HEK293 (cell line): ENCODE measurements around the gene AKR7A2.
A peak's percentile ranks its signal among the peaks of the same experiment; 100 is the strongest.

Source experiments
- AEBP2 ChIP-seq: fragments of 450-650 bp; formaldehyde crosslinking; IDR thresholded peaks from 2 replicates; pipeline ENCODE4 v1.5.1; 2016; ENCODE audit warnings: missing biosample characterization, missing genetic modification characterization, borderline replicate concordance
- HOXC10 ChIP-seq: sonication (generic); formaldehyde crosslinking; IDR thresholded peaks from 2 replicates; pipeline ENCODE4 v1.8.1; 2023; ENCODE audit warnings: mild to moderate bottlenecking, missing genetic modification reagents
- KLF1 ChIP-seq: fragments of 450-650 bp; formaldehyde crosslinking; IDR thresholded peaks from 2 replicates; pipeline ENCODE4 v1.5.1; 2016; ENCODE audit warnings: missing biosample characterization, missing genetic modification characterization
- KLF10 ChIP-seq: fragments of 450-650 bp; IDR thresholded peaks from 2 replicates; pipeline ENCODE4 v1.5.1; 2018; ENCODE audit warnings: missing biosample characterization, mild to moderate bottlenecking, missing genetic modification characterization
- KLF8 ChIP-seq: fragments of 450-650 bp; formaldehyde crosslinking; IDR thresholded peaks from 2 replicates; pipeline ENCODE4 v1.5.1; 2016; ENCODE audit warnings: missing biosample characterization, missing genetic modification characterization
- MYNN ChIP-seq: fragments of 450-650 bp; formaldehyde crosslinking; IDR thresholded peaks from 2 replicates; pipeline ENCODE4 v1.5.1; 2016; ENCODE audit warnings: missing biosample characterization, missing genetic modification characterization, borderline replicate concordance
- OSR2 ChIP-seq: fragments of 450-650 bp; formaldehyde crosslinking; IDR thresholded peaks from 2 replicates; pipeline ENCODE4 v1.5.1; 2016; ENCODE audit warnings: missing biosample characterization, missing genetic modification characterization
- PRDM10 ChIP-seq: fragments of 450-650 bp; formaldehyde crosslinking; IDR thresholded peaks from 2 replicates; pipeline ENCODE4 v1.5.1; 2016; ENCODE audit warnings: missing biosample characterization, missing genetic modification characterization
- PRDM2 ChIP-seq: fragments of 450-650 bp; formaldehyde crosslinking; IDR thresholded peaks from 2 replicates; pipeline ENCODE4 v1.5.1; 2016; ENCODE audit warnings: missing biosample characterization, missing genetic modification characterization, borderline replicate concordance
- REPIN1 ChIP-seq: fragments of 450-650 bp; formaldehyde crosslinking; IDR thresholded peaks from 2 replicates; pipeline ENCODE4 v1.5.1; 2017; ENCODE audit warnings: missing biosample characterization, missing genetic modification characterization, low read depth
- SETDB1 ChIP-seq: IDR thresholded peaks from one replicate; pipeline ENCODE4 v1.6.1; 2017; ENCODE audit warnings: mild to moderate bottlenecking, low read length, moderate library complexity, mixed read lengths; ENCODE audit not compliant: insufficient read length
- ZBTB10 ChIP-seq: fragments of 450-650 bp; formaldehyde crosslinking; IDR thresholded peaks from 2 replicates; pipeline ENCODE4 v1.5.1; 2016; ENCODE audit warnings: missing biosample characterization, missing genetic modification characterization
- ZIC2 ChIP-seq: fragments of 450-650 bp; formaldehyde crosslinking; IDR thresholded peaks from 2 replicates; pipeline ENCODE4 v1.5.1; 2016; ENCODE audit warnings: missing biosample characterization, missing genetic modification characterization
- ZNF10 ChIP-seq: fragments of 450-650 bp; formaldehyde crosslinking; IDR thresholded peaks from 2 replicates; pipeline ENCODE4 v1.5.1; 2017; ENCODE audit warnings: missing biosample characterization, missing genetic modification characterization
- ZNF146 ChIP-seq: fragments of 450-650 bp; formaldehyde crosslinking; IDR thresholded peaks from 2 replicates; pipeline ENCODE4 v1.5.1; 2016; ENCODE audit warnings: missing biosample characterization, missing genetic modification characterization
- ZNF239 ChIP-seq: fragments of 450-650 bp; formaldehyde crosslinking; IDR thresholded peaks from 2 replicates; pipeline ENCODE4 v1.5.1; 2016; ENCODE audit warnings: missing biosample characterization, missing genetic modification characterization
- ZNF24 ChIP-seq: fragments of 450-650 bp; formaldehyde crosslinking; IDR thresholded peaks from 2 replicates; pipeline ENCODE4 v1.5.1; 2016; ENCODE audit warnings: missing biosample characterization, missing genetic modification characterization
- ZNF302 ChIP-seq: fragments of 450-650 bp; formaldehyde crosslinking; IDR thresholded peaks from 2 replicates; pipeline ENCODE4 v1.5.1; 2016; ENCODE audit warnings: missing biosample characterization, missing genetic modification characterization, low read depth
- ZNF362 ChIP-seq: fragments of 450-650 bp; formaldehyde crosslinking; IDR thresholded peaks from 2 replicates; pipeline ENCODE4 v1.5.1; 2016; ENCODE audit warnings: missing biosample characterization, missing genetic modification characterization
- ZNF426 ChIP-seq: fragments of 450-650 bp; formaldehyde crosslinking; IDR thresholded peaks from 2 replicates; pipeline ENCODE4 v1.5.1; 2017; ENCODE audit warnings: missing biosample characterization, missing genetic modification characterization, mild to moderate bottlenecking, inconsistent platforms, moderate library complexity
- ZNF548 ChIP-seq: fragments of 450-650 bp; formaldehyde crosslinking; IDR thresholded peaks from 2 replicates; pipeline ENCODE4 v1.5.1; 2016; ENCODE audit warnings: missing biosample characterization, missing genetic modification characterization
- ZNF571 ChIP-seq: fragments of 450-650 bp; formaldehyde crosslinking; IDR thresholded peaks from 2 replicates; pipeline ENCODE4 v1.5.0; 2017; ENCODE audit warnings: missing biosample characterization, missing genetic modification characterization
- ZNF624 ChIP-seq: fragments of 450-650 bp; formaldehyde crosslinking; IDR thresholded peaks from 2 replicates; pipeline ENCODE4 v1.5.1; 2017; ENCODE audit warnings: missing biosample characterization, missing genetic modification characterization
- ZNF677 ChIP-seq: fragments of 450-650 bp; IDR thresholded peaks from 2 replicates; pipeline ENCODE4 v1.5.0; 2018; ENCODE audit warnings: missing biosample characterization, mild to moderate bottlenecking, missing genetic modification characterization, moderate library complexity
- ZNF692 ChIP-seq: fragments of 450-650 bp; formaldehyde crosslinking; IDR thresholded peaks from 2 replicates; pipeline ENCODE4 v1.5.1; 2016; ENCODE audit warnings: missing biosample characterization, missing genetic modification characterization

AKR7A2 gene

GRCh38 chr1:19311503-19311930 lies 427 bp downstream of the AKR7A2 start (continued):
- TF ChIP-seq PRDM2 (no peak), ZNF548 (tag by site-specific recombination) (no peak), ZNF302 (tag by site-specific recombination) (no peak), KLF1 (no peak), ZNF677 (no peak), REPIN1 (tag by site-specific recombination) (no peak), ZIC2 (no peak), ZNF426 (tag by site-specific recombination) (no peak), ZNF239 (tag by site-specific recombination) (no peak), ZNF571 (tag by site-specific recombination) (no peak), SETDB1 (no peak), AEBP2 (tag by site-specific recombination) (no peak), ZNF10 (tag by site-specific recombination) (no peak), OSR2 (no peak), ZNF692 (no peak), KLF10 (tag by site-specific recombination) (no peak), PRDM10 (tag by site-specific recombination) (no peak), ZNF624 (no peak), ZNF146 (no peak), HOXC10 (CRISPR knock-in tag) (0 out of 2 replicates have a peak, but pooled peaks have one; percentile 64), ZNF24 (tag by site-specific recombination) (no peak), MYNN (tag by site-specific recombination) (no peak), ZNF362 (tag by site-specific recombination) (no peak), ZBTB10 (tag by site-specific recombination) (0 out of 2 replicates have a peak, but pooled peaks have one; percentile 21), KLF8 (no peak)
